ENCODE measurements around the gene NXPE1. TPM values are rescaled to one million over a fixed set of nuclear protein-coding genes. Genes with fewer than 3 reads are reported as not detected.

NXPE1 gene
- total RNA-seq, 6 experiments from 2014 or later, result not detected

GRCh38 chr11:114587398-114587953 lies 27.8 kb upstream of the NXPE1 start:
- 38% methylated on average over 2 of the region's 3 CpGs for WGBS (ENCODE audit: insufficient coverage, low coverage, low lambda C conversion rate, missing lambda C conversion rate)

GRCh38 chr11:114586797-114587196 lies 27.1 kb upstream of the NXPE1 start:
- DNase-seq, result no peak
- intact Hi-C loops (cut with DNase I), result no loop called here
- ATAC-seq, result no peak
- no peaks in the 10 kb centered on the region for H3K27me3 ChIP-seq
- H3K4me1 ChIP-seq, result no peaks in the 10 kb centered on the region
- no peak for TF ChIP-seq POLR2A (IDR thresholded peaks at IDR 0.05)
- no peak for TF ChIP-seq CTCF (IDR thresholded peaks at IDR 0.05)
- no peaks in the 10 kb centered on the region for H3K36me3 ChIP-seq
- H3K27ac ChIP-seq, result no peak overlapping the region
- no peaks in the 10 kb centered on the region for H3K9me3 ChIP-seq
- no peak overlapping the region for H3K4me3 ChIP-seq
- WGBS (ENCODE audit: insufficient coverage, low coverage, low lambda C conversion rate, missing lambda C conversion rate), result 74% methylated on average over 5 of the region's 5 CpGs

More at GRCh38 chr11:114587398-114587953, 27.8 kb upstream of the NXPE1 start:
- Histone ChIP-seq H3K9me3 (no peaks in the 10 kb centered on the region), H3K4me3 (no peak overlapping the region), H3K4me1 (no peaks in the 10 kb centered on the region), H3K27me3 (no peaks in the 10 kb centered on the region), H3K27ac (no peak overlapping the region), H3K36me3 (no peaks in the 10 kb centered on the region)
- intact Hi-C loops (cut with DNase I), result no loop called here
- no peak for ATAC-seq
- TF ChIP-seq POLR2A (IDR thresholded peaks at IDR 0.05), result no peak
- DNase-seq, result no peak

- WGBS (ENCODE audit: insufficient coverage, low coverage, low lambda C conversion rate, missing lambda C conversion rate), result 0% methylated on average over 1 of the region's 1 CpG
- intact Hi-C loops (cut with DNase I), result no loop called here
- no peak for DNase-seq
Measured at GRCh38 chr11:114571712-114572111, 12.0 kb upstream of the NXPE1 start.

GRCh38 chr11:114569801-114570200 lies 10.1 kb upstream of the NXPE1 start:
- TF ChIP-seq POLR2A (IDR thresholded peaks at IDR 0.05), result no peak
- TF ChIP-seq CTCF (IDR thresholded peaks at IDR 0.05), result no peak
- Histone ChIP-seq H3K36me3 (no peaks in the 10 kb centered on the region), H3K4me1 (no peaks in the 10 kb centered on the region), H3K4me3 (no peak overlapping the region), H3K9me3 (no peaks in the 10 kb centered on the region), H3K27me3 (no peaks in the 10 kb centered on the region), H3K27ac (no peak overlapping the region)
- 55% methylated on average over 3 of the region's 3 CpGs for WGBS (ENCODE audit: insufficient coverage, low coverage, low lambda C conversion rate, missing lambda C conversion rate)
- ATAC-seq (no peak), DNase-seq (no peak)
- intact Hi-C loops (cut with DNase I), result no loop called here

More at GRCh38 chr11:114571712-114572111, 12.0 kb upstream of the NXPE1 start:
- ATAC-seq, result no peak
- TF ChIP-seq POLR2A (IDR thresholded peaks at IDR 0.05) (no peak), CTCF (IDR thresholded peaks at IDR 0.05) (no peak)
- Histone ChIP-seq H3K4me1 (no peaks in the 10 kb centered on the region), H3K27me3 (no peaks in the 10 kb centered on the region), H3K4me3 (no peak overlapping the region), H3K36me3 (no peaks in the 10 kb centered on the region), H3K9me3 (no peaks in the 10 kb centered on the region), H3K27ac (no peak overlapping the region)

GRCh38 chr11:114566276-114566675 lies 6.6 kb upstream of the NXPE1 start:
- no peak overlapping the region for H3K27ac ChIP-seq
- no peaks in the 10 kb centered on the region for H3K4me1 ChIP-seq
- intact Hi-C loops (cut with DNase I), result no loop called here
- H3K9me3 ChIP-seq, result no peaks in the 10 kb centered on the region
- H3K27me3 ChIP-seq, result no peaks in the 10 kb centered on the region
- H3K4me3 ChIP-seq, result no peak overlapping the region
- H3K36me3 ChIP-seq, result no peaks in the 10 kb centered on the region
- ATAC-seq, result no peak
- 11% methylated on average over 2 of the region's 2 CpGs for WGBS (ENCODE audit: insufficient coverage, low coverage, low lambda C conversion rate, missing lambda C conversion rate)
- DNase-seq, result no peak
- TF ChIP-seq POLR2A (IDR thresholded peaks at IDR 0.05), result no peak
- no peak for TF ChIP-seq CTCF (IDR thresholded peaks at IDR 0.05)

Measured in right lobe of liver (tissue), 6 donors.